Fibroblast of skin of scalp (primary cell): ENCODE measurements around the gene SNRPD2.
A peak's percentile ranks its signal among the peaks of the same experiment; 100 is the strongest.
"Not testable (repeated sequence)": the region's sequence is repeated elsewhere in the genome, so short reads cannot be mapped to it uniquely, and the experiment has no call there.

Source experiments
- DNase-seq: peaks from one replicate; pipeline ENCODE4 v3.0.0-alpha.2; 2013

Gene SNRPD2

GRCh38 chr19:45701676-45702075, 9.9 kb upstream of the SNRPD2 start:
- no peak for DNase-seq

GRCh38 chr19:45693106-45693788, 1.5 kb upstream of the SNRPD2 start:
- DNase-seq: peak; percentile 69

GRCh38 chr19:45692187-45693105, 693 bp upstream of the SNRPD2 start, which contains the start of gene QPCTL:
TSS of gene QPCTL (plus strand) at chr19:45692666. CDS start at chr19:45692704, 38 bp downstream.
- DNase-seq: peak; percentile 100

GRCh38 chr19:45687599-45687998, 4.2 kb downstream of the SNRPD2 start:
- no peak for DNase-seq

GRCh38 chr19:45685045-45685444, 6.7 kb downstream of the SNRPD2 start:
- DNase-seq: not testable (repeated sequence)

GRCh38 chr19:45682908-45683307, 8.8 kb downstream of the SNRPD2 start:
- no peak for DNase-seq

- DNase-seq: no peak
Observed at GRCh38 chr19:45682117-45682516, 9.6 kb downstream of the SNRPD2 start.

- DNase-seq: peak; percentile 72
Observed at GRCh38 chr19:45681391-45682015, 10.2 kb downstream of the SNRPD2 start.

GRCh38 chr19:45677351-45678230, 14.2 kb downstream of the SNRPD2 start:
- DNase-seq: peak; percentile 63

- no peak for DNase-seq
Observed at GRCh38 chr19:45676851-45677263, 14.9 kb downstream of the SNRPD2 start.

GRCh38 chr19:45674946-45675345, 16.8 kb downstream of the SNRPD2 start:
- DNase-seq: no peak

GRCh38 chr19:45670670-45671453, 20.9 kb downstream of the SNRPD2 start:
- DNase-seq: peak; percentile 74

GRCh38 chr19:45668342-45668871, 23.3 kb downstream of the SNRPD2 start:
- no peak for DNase-seq

- DNase-seq: peak; percentile 55
Observed at GRCh38 chr19:45667620-45668341, 24.0 kb downstream of the SNRPD2 start, which contains the start of gene GIPR. TSS of gene GIPR (plus strand) at chr19:45668221. CDS start at chr19:45669521, 1,300 bp downstream.

GRCh38 chr19:45664575-45664974, 27.2 kb downstream of the SNRPD2 start:
- DNase-seq: no peak

- DNase-seq: no peak
Observed at GRCh38 chr19:45663800-45664199, 28.0 kb downstream of the SNRPD2 start.

GRCh38 chr19:45660636-45661035, 31.1 kb downstream of the SNRPD2 start:
- no peak for DNase-seq

GRCh38 chr19:45659096-45659729, 32.5 kb downstream of the SNRPD2 start:
- DNase-seq: no peak

GRCh38 chr19:45657520-45658167, 34.1 kb downstream of the SNRPD2 start:
- DNase-seq: no peak
